GM12874 (cell line): ENCODE measurements around the gene SERGEF.

Source experiments
- CTCF ChIP-seq: IDR thresholded peaks from 2 replicates; pipeline ENCODE4 v1.5.1; 2011; ENCODE audit warnings: low read depth, mild to moderate bottlenecking, control low read depth, low read length, moderate library complexity; ENCODE audit not compliant: insufficient read depth

Gene SERGEF

GRCh38 chr11:17983569-17983968, 29.3 kb downstream of the SERGEF start:
- TF ChIP-seq CTCF, result no peak

- TF ChIP-seq CTCF, result peak; percentile 90
These were observed 33.0 kb downstream of the SERGEF start for GRCh38 chr11:17979770-17980371.

GRCh38 chr11:17978553-17979287, 34.1 kb downstream of the SERGEF start:
- peak; percentile 74 for TF ChIP-seq CTCF

- TF ChIP-seq CTCF, result no peak
These were observed 36.2 kb downstream of the SERGEF start for GRCh38 chr11:17976651-17977050.

- no peak for TF ChIP-seq CTCF
These were observed 38.6 kb downstream of the SERGEF start for GRCh38 chr11:17974246-17974645.

GRCh38 chr11:17972987-17973386, 39.9 kb downstream of the SERGEF start:
- TF ChIP-seq CTCF, result peak; percentile 61

- TF ChIP-seq CTCF, result no peak
These were observed 44.6 kb downstream of the SERGEF start for GRCh38 chr11:17968206-17968605.
